ENCODE results near the gene SAE1. TPM values are rescaled to one million over a fixed set of nuclear protein-coding genes. Genes with fewer than 3 reads are reported as not detected.

The SAE1 gene
- total and polyA plus RNA-seq, 2 experiments from 2014 or later = 115 to 236 TPM

DNA sequence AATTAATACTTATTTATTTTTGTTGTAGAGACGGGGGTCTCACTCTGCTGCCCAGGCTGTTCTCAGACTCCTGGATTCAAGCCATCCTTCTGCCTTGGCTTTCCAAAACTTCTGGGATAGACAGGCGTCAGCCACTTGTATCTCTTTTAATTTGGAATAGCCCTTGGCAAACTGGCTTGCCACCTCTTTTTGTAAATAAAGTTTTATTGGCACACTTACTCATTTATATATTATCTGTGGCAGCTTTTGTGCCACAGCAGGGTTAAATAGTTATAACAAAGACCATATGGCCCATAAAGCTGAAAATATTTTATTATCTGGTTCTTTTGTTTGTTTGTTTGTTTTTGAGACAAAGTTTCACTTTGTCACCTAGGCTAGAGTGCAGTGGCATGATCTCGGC lies 69.9 kb downstream of the SAE1 start:
- ATAC-seq (no peak), DNase-seq (ENCODE audit: low spot score) (no peak)
- Histone ChIP-seq H3K36me3 (ENCODE audit: insufficient read depth) (peaks cover 56% of the 10 kb centered on the region), H3K9me2 (ENCODE audit: insufficient read depth) (no peaks in the 10 kb centered on the region), H3K4me2 (no peak overlapping the region), H2AFZ (no peak overlapping the region), H3F3A (replicated peaks; ENCODE audit: low read depth) (peaks cover 26% of the 10 kb centered on the region), H3K27me3 (ENCODE audit: insufficient read depth) (no peaks in the 10 kb centered on the region), H3K4me3 (no peak overlapping the region), H3K27ac (ENCODE audit: low read depth) (peak overlapping the region; percentile 80), H4K20me1 (replicated peaks; ENCODE audit: insufficient read depth) (peaks cover 30% of the 10 kb centered on the region), H3K79me2 (replicated peaks; ENCODE audit: insufficient read depth) (0 out of 2 replicates have a peak, but pooled peaks cover 3% of the 10 kb centered on the region), H3K4me1 (ENCODE audit: insufficient read depth) (no peaks in the 10 kb centered on the region)
- peaks cover 11% of the 10 kb centered on the region for H3K27me3 Mint-ChIP-seq (ENCODE audit: insufficient read depth, low read depth, poor library complexity)
- peaks cover 74% of the 10 kb centered on the region for H3K36me3 Mint-ChIP-seq (ENCODE audit: low read depth)
- no peaks in the 10 kb centered on the region for H3K4me1 Mint-ChIP-seq
- TF ChIP-seq, protein P1, sequence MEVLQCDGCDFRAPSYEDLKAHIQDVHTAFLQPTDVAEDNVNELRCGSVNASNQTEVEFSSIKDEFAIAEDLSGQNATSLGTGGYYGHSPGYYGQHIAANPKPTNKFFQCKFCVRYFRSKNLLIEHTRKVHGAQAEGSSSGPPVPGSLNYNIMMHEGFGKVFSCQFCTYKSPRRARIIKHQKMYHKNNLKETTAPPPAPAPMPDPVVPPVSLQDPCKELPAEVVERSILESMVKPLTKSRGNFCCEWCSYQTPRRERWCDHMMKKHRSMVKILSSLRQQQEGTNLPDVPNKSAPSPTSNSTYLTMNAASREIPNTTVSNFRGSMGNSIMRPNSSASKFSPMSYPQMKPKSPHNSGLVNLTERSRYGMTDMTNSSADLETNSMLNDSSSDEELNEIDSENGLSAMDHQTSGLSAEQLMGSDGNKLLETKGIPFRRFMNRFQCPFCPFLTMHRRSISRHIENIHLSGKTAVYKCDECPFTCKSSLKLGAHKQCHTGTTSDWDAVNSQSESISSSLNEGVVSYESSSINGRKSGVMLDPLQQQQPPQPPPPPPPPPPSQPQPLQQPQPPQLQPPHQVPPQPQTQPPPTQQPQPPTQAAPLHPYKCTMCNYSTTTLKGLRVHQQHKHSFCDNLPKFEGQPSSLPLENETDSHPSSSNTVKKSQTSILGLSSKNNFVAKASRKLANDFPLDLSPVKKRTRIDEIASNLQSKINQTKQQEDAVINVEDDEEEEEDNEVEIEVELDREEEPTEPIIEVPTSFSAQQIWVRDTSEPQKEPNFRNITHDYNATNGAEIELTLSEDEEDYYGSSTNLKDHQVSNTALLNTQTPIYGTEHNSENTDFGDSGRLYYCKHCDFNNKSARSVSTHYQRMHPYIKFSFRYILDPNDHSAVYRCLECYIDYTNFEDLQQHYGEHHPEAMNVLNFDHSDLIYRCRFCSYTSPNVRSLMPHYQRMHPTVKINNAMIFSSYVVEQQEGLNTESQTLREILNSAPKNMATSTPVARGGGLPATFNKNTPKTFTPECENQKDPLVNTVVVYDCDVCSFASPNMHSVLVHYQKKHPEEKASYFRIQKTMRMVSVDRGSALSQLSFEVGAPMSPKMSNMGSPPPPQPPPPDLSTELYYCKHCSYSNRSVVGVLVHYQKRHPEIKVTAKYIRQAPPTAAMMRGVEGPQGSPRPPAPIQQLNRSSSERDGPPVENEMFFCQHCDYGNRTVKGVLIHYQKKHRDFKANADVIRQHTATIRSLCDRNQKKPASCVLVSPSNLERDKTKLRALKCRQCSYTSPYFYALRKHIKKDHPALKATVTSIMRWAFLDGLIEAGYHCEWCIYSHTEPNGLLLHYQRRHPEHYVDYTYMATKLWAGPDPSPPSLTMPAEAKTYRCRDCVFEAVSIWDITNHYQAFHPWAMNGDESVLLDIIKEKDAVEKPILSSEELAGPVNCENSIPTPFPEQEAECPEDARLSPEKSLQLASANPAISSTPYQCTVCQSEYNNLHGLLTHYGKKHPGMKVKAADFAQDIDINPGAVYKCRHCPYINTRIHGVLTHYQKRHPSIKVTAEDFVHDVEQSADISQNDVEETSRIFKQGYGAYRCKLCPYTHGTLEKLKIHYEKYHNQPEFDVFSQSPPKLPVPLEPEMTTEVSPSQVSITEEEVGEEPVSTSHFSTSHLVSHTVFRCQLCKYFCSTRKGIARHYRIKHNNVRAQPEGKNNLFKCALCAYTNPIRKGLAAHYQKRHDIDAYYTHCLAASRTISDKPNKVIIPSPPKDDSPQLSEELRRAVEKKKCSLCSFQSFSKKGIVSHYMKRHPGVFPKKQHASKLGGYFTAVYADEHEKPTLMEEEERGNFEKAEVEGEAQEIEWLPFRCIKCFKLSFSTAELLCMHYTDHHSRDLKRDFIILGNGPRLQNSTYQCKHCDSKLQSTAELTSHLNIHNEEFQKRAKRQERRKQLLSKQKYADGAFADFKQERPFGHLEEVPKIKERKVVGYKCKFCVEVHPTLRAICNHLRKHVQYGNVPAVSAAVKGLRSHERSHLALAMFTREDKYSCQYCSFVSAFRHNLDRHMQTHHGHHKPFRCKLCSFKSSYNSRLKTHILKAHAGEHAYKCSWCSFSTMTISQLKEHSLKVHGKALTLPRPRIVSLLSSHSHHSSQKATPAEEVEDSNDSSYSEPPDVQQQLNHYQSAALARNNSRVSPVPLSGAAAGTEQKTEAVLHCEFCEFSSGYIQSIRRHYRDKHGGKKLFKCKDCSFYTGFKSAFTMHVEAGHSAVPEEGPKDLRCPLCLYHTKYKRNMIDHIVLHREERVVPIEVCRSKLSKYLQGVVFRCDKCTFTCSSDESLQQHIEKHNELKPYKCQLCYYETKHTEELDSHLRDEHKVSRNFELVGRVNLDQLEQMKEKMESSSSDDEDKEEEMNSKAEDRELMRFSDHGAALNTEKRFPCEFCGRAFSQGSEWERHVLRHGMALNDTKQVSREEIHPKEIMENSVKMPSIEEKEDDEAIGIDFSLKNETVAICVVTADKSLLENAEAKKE (CRISPR knock-in tag; IDR thresholded peaks at IDR 0.05) = no peak
- TF ChIP-seq ZNF114 (CRISPR knock-in tag; IDR thresholded peaks at IDR 0.05) (no peak), ZNF331 (CRISPR knock-in tag; IDR thresholded peaks at IDR 0.05; ENCODE audit: low read depth) (no peak), EZH2phosphoT487 (IDR thresholded peaks at IDR 0.05; ENCODE audit: unreplicated experiment) (no peak), EZH2 (IDR thresholded peaks at IDR 0.05; ENCODE audit: low read depth, unreplicated experiment) (no peak), STAT1 (IDR thresholded peaks at IDR 0.05; ENCODE audit: unreplicated experiment) (no peak), NANOG (IDR thresholded peaks at IDR 0.05; ENCODE audit: borderline replicate concordance) (no peak), CREB1 (CRISPR knock-in tag; IDR thresholded peaks at IDR 0.05; ENCODE audit: low read depth) (no peak), POLR2AphosphoS5 (IDR thresholded peaks at IDR 0.05; ENCODE audit: low read depth) (no peak), JUNB (IDR thresholded peaks at IDR 0.05; ENCODE audit: unreplicated experiment) (no peak)
- TF ChIP-seq, protein P2, sequence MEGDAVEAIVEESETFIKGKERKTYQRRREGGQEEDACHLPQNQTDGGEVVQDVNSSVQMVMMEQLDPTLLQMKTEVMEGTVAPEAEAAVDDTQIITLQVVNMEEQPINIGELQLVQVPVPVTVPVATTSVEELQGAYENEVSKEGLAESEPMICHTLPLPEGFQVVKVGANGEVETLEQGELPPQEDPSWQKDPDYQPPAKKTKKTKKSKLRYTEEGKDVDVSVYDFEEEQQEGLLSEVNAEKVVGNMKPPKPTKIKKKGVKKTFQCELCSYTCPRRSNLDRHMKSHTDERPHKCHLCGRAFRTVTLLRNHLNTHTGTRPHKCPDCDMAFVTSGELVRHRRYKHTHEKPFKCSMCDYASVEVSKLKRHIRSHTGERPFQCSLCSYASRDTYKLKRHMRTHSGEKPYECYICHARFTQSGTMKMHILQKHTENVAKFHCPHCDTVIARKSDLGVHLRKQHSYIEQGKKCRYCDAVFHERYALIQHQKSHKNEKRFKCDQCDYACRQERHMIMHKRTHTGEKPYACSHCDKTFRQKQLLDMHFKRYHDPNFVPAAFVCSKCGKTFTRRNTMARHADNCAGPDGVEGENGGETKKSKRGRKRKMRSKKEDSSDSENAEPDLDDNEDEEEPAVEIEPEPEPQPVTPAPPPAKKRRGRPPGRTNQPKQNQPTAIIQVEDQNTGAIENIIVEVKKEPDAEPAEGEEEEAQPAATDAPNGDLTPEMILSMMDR (conservative IDR thresholded peaks at IDR 0.05; ENCODE audit: low read depth in 2 of 2) = no peak
- TF ChIP-seq, protein P3, sequence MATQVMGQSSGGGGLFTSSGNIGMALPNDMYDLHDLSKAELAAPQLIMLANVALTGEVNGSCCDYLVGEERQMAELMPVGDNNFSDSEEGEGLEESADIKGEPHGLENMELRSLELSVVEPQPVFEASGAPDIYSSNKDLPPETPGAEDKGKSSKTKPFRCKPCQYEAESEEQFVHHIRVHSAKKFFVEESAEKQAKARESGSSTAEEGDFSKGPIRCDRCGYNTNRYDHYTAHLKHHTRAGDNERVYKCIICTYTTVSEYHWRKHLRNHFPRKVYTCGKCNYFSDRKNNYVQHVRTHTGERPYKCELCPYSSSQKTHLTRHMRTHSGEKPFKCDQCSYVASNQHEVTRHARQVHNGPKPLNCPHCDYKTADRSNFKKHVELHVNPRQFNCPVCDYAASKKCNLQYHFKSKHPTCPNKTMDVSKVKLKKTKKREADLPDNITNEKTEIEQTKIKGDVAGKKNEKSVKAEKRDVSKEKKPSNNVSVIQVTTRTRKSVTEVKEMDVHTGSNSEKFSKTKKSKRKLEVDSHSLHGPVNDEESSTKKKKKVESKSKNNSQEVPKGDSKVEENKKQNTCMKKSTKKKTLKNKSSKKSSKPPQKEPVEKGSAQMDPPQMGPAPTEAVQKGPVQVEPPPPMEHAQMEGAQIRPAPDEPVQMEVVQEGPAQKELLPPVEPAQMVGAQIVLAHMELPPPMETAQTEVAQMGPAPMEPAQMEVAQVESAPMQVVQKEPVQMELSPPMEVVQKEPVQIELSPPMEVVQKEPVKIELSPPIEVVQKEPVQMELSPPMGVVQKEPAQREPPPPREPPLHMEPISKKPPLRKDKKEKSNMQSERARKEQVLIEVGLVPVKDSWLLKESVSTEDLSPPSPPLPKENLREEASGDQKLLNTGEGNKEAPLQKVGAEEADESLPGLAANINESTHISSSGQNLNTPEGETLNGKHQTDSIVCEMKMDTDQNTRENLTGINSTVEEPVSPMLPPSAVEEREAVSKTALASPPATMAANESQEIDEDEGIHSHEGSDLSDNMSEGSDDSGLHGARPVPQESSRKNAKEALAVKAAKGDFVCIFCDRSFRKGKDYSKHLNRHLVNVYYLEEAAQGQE (IDR thresholded peaks at IDR 0.05; ENCODE audit: unreplicated experiment) = no peak
- TF ChIP-seq, protein P4, sequence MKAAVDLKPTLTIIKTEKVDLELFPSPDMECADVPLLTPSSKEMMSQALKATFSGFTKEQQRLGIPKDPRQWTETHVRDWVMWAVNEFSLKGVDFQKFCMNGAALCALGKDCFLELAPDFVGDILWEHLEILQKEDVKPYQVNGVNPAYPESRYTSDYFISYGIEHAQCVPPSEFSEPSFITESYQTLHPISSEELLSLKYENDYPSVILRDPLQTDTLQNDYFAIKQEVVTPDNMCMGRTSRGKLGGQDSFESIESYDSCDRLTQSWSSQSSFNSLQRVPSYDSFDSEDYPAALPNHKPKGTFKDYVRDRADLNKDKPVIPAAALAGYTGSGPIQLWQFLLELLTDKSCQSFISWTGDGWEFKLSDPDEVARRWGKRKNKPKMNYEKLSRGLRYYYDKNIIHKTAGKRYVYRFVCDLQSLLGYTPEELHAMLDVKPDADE (IDR thresholded peaks at IDR 0.05) = no peak
- no peak overlapping the region for H3K27ac Mint-ChIP-seq
- H3K9me3 Mint-ChIP-seq = no peaks in the 10 kb centered on the region
- H3K4me3 Mint-ChIP-seq = no peak overlapping the region

Measured in GM23338 (cell line).